Loucy (cell line): ENCODE results near the gene TUBA4B.

Experiments
- CTCF ChIP-seq: fragments of 200-600 bp; sonication (generic); conservative IDR thresholded peaks from 2 replicates; pipeline ENCODE4 v1.5.1; 2014; ENCODE audit warnings: mild to moderate bottlenecking, antibody characterized with exemption, low read length
- EZH2phosphoT487 ChIP-seq: fragments of 200-600 bp; IDR thresholded peaks from 2 replicates; pipeline ENCODE4 v1.6.1; 2018; ENCODE audit warnings: antibody characterized with exemption, mild to moderate bottlenecking, moderate library complexity, borderline replicate concordance

GRCh38 chr2:219268294-219268693 lies 15.3 kb downstream of the TUBA4B start:
- TF ChIP-seq CTCF (no peak), EZH2phosphoT487 (no peak)
